NCI-H1105 treated with DMSO at 0.1 percent for 48 hours (cell line): ENCODE results near the gene SMC4.

Source experiments
- DNase-seq: peaks from one replicate; lab custom pipeline; 2025; lab: John Stamatoyannopoulos, UW

Gene SMC4

DNA sequence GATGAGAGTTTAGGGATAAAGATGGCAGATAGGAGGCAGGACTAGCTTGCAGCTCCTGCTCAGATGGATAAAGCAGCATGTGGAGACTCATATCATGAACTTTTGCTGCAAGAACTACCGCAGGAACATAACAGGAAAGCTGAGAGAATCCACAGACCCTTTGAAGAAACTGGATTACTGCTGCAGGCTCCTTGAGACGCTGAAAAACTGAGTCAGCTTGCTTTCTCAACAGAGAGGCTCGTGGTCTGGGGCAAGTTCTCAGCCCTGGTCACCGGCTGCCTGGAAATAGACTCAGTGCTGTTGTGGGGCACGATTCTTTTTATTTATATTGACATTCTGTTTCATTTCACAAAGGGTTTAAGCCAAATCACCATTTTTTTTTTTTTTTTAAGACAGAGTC is 78.9 kb downstream of the SMC4 start:
- DNase-seq, result no peak

DNA sequence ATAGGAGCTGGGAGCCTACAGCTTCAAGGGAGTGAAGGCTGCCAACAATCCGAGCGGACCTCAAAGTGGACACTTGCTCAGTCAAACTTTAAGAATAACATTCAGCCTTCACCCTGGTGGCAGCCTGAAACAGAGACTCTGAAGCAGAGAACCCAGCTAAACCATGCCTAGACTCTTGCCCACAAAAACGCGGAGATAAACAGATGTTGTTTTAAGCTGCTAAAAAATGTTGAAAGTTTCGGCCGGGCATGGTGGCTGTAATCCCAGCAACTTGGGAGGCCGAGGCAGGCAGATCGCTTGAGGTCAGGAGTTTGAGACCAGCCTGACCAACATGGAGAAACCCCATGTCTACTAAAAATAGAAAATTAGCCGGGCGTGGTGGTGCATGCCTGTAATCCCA is 79.9 kb downstream of the SMC4 start:
- DNase-seq, result no peak

DNA sequence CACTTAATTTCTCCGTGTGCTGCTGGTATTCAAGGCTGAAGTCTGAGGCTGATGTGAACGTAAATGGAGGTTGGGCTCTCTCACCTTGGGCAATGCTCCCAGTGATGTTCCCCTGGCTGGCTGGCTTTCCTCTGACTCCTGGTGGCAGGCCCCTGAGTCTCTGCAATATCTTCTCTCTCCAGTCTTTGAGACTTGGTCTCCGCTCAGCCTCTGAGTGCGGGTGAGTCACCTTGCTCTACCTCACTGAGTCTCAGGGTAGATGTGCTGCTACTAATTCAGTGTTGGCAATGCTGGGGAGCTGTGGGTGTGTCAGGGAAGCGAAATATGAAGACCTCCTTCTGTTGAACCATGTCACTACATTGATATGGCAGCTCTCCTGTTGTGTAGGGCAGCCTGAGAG is 81.5 kb downstream of the SMC4 start:
- DNase-seq, result no peak

DNA sequence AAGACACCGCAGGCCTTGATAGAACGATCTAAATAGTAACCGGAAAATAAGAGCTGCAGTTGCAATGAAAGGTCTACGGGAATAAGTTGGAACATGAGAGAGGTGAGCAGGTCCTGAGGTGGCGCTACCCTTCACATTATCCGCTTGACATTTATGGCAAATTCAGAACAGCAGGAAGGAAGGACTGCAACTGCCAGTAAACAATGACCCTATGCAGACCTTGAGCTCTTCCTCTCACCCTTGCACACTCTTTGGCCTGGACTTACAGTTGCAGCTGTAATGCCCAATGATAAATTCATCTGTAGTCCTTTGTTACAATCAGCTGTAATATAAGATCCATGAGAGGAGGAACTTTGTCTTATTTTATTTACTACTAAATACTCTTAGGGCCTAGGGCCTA is 82.4 kb downstream of the SMC4 start:
- no peak for DNase-seq

DNA sequence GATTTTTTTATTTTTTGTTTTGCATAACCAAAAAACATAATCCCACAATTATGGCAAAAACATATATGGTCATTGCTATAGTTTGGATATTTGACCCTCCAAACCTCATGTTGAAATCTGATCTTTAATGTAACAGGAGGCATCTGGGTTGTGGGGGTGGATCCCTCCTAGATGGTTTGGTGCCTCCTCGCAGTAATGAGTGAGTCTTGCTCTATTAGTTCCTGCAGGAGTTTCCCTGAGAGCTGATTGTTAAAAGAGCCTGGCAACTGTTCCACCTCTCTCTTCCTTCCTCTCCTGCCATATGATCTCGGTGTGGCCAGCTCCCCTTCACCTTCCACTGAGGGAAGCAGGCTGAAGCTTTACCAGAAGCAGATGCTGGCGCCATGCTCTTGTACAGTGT is 83.3 kb downstream of the SMC4 start:
- DNase-seq, result no peak
